Neural cell (in vitro differentiated cells): ENCODE results near the gene KIFC3. TPM values are rescaled to one million over a fixed set of nuclear protein-coding genes. Genes with fewer than 3 reads are reported as not detected.

Source experiments
- H2AFZ ChIP-seq: fragments of 200-600, 300-800 bp; sonication (generic), shearing (Covaris generic); 2 replicates; pipeline ENCODE4 v1.6.0; 2014; ENCODE audit warnings: low read depth, mild to moderate bottlenecking, antibody characterized with exemption, low read length, moderate library complexity
- H3F3A ChIP-seq: fragments of 200-600 bp; shearing (Covaris generic); 2 replicates; pipeline ENCODE4 v1.6.1; 2016; ENCODE audit warnings: mild to moderate bottlenecking, moderate library complexity, mixed read lengths, antibody characterized with exemption, low read length; ENCODE audit not compliant: insufficient read depth, poor library complexity, severe bottlenecking
- H3K27ac ChIP-seq: fragments of 200-600, 300-800 bp; sonication (generic), shearing (Covaris generic); 2 replicates; pipeline ENCODE4 v1.5.1; 2014; ENCODE audit warnings: mild to moderate bottlenecking, low read length, moderate library complexity
- H3K27me3 ChIP-seq: fragments of 300-800, 200-600 bp; sonication (generic), shearing (Covaris generic); 2 replicates; pipeline ENCODE4 v1.6.0; 2014; ENCODE audit warnings: mild to moderate bottlenecking, low read depth, low read length, moderate library complexity; ENCODE audit not compliant: insufficient read depth
- H3K36me3 ChIP-seq: fragments of 300-800, 200-600 bp; sonication (generic), shearing (Covaris generic); 2 replicates; pipeline ENCODE4 v1.5.1; 2014; ENCODE audit warnings: mild to moderate bottlenecking, antibody characterized with exemption, low read length, moderate library complexity; ENCODE audit not compliant: insufficient read depth
- H3K4me2 ChIP-seq: fragments of 300-800, 200-600 bp; sonication (generic), shearing (Covaris generic); 2 replicates; pipeline ENCODE4 v1.6.0; 2014; ENCODE audit warnings: mild to moderate bottlenecking, low read length
- H3K4me3 ChIP-seq: fragments of 300-800, 200-600 bp; sonication (generic), shearing (Covaris generic); 2 replicates; pipeline ENCODE4 v1.5.1; 2014; ENCODE audit warnings: mild to moderate bottlenecking, low read length, moderate library complexity
- H3K79me2 ChIP-seq: fragments of 200-600 bp; shearing (Covaris generic); replicated peaks from 2 replicates; pipeline ENCODE4 v1.6.0; 2014; ENCODE audit warnings: mild to moderate bottlenecking, low read length, moderate library complexity; ENCODE audit not compliant: insufficient read depth
- H3K9ac ChIP-seq: fragments of 300-800, 200-600 bp; sonication (generic), shearing (Covaris generic); 2 replicates; pipeline ENCODE4 v1.6.1; 2016; ENCODE audit warnings: mild to moderate bottlenecking, low read length, mixed read lengths
- H3K9me2 ChIP-seq: fragments of 200-600 bp; shearing (Covaris generic); 2 replicates; pipeline ENCODE4 v1.6.1; 2016; ENCODE audit warnings: mild to moderate bottlenecking, low read length, mixed read lengths; ENCODE audit not compliant: insufficient read depth
- H3K9me3 ChIP-seq: fragments of 200-600, 300-800 bp; sonication (generic), shearing (Covaris generic); 2 replicates; pipeline ENCODE4 v1.6.1; 2016; ENCODE audit warnings: mild to moderate bottlenecking, mixed run types, low read length, moderate library complexity, mixed read lengths
- H4K20me1 ChIP-seq: fragments of 200-600 bp; shearing (Covaris generic); 2 replicates; pipeline ENCODE4 v1.6.1; 2016; ENCODE audit warnings: mild to moderate bottlenecking, mixed run types; ENCODE audit not compliant: insufficient read depth
- EP300 ChIP-seq: fragments of 450-650 bp; conservative IDR thresholded peaks from 2 replicates; pipeline ENCODE4 v1.6.1; 2014; ENCODE audit warnings: antibody characterized with exemption, mild to moderate bottlenecking, moderate library complexity; ENCODE audit not compliant: poor library complexity, severe bottlenecking
- EZH2 ChIP-seq: fragments of 200-600, 300-800 bp; shearing (Covaris generic), sonication (generic); IDR thresholded peaks from 2 replicates; pipeline ENCODE4 v1.6.1; 2014; ENCODE audit warnings: antibody characterized with exemption, low read length, borderline replicate concordance, mild to moderate bottlenecking; ENCODE audit not compliant: insufficient read depth, poor library complexity, severe bottlenecking
- MXI1 ChIP-seq: fragments of 450-650 bp; conservative IDR thresholded peaks from 2 replicates; pipeline ENCODE4 v1.6.1; 2014; ENCODE audit warnings: antibody characterized with exemption, mild to moderate bottlenecking; ENCODE audit not compliant: poor library complexity, severe bottlenecking
- POLR2AphosphoS5 ChIP-seq: IDR thresholded peaks from 2 replicates; pipeline ENCODE4 v1.6.1; 2012
- RAD21 ChIP-seq: fragments of 450-650 bp; conservative IDR thresholded peaks from 2 replicates; pipeline ENCODE4 v1.6.1; 2014; ENCODE audit warnings: antibody characterized with exemption, mild to moderate bottlenecking, moderate library complexity
- REST ChIP-seq: IDR thresholded peaks from 2 replicates; pipeline ENCODE4 v1.6.1; 2012; ENCODE audit warnings: borderline replicate concordance
- SMC3 ChIP-seq: fragments of 450-650 bp; conservative IDR thresholded peaks from 2 replicates; pipeline ENCODE4 v1.6.1; 2014; ENCODE audit warnings: antibody characterized with exemption, mild to moderate bottlenecking, moderate library complexity; ENCODE audit not compliant: poor library complexity
- TAF1 ChIP-seq: IDR thresholded peaks from 2 replicates; pipeline ENCODE4 v1.6.1; 2012; ENCODE audit warnings: low read depth
- polyA plus RNA-seq: library from polyadenylated mRNA; depleted of rRNA; stranded (reverse); fragments of >200 nt; gene quantifications from 2 replicates; pipeline ENCODE4 v1.2.3, GENCODE V29; 2014
- TF ChIP-seq, protein P1 (sequence below): fragments of 450-650 bp; IDR thresholded peaks from 2 replicates; pipeline ENCODE4 v1.5.1; 2014; ENCODE audit warnings: antibody characterized with exemption, mild to moderate bottlenecking, moderate library complexity; ENCODE audit not compliant: poor library complexity, severe bottlenecking

Gene KIFC3
- polyA plus RNA-seq, 1 donor from 2014 or later: 29.7 TPM

- Histone ChIP-seq H3F3A (no peaks in the 10 kb centered on the region), H3K9me3 (no peaks in the 10 kb centered on the region), H3K4me3 (no peak overlapping the region), H3K9me2 (no peaks in the 10 kb centered on the region), H2AFZ (no peak overlapping the region), H3K79me2 (no peaks in the 10 kb centered on the region), H3K9ac (no peak overlapping the region), H4K20me1 (no peaks in the 10 kb centered on the region), H3K27ac (no peak overlapping the region), H3K4me2 (no peak overlapping the region), H3K27me3 (no peaks in the 10 kb centered on the region), H3K36me3 (no peaks in the 10 kb centered on the region)
- no peak for TF ChIP-seq REST
- TF ChIP-seq EZH2: no peak
- TF ChIP-seq EP300: no peak
- TF ChIP-seq POLR2AphosphoS5: no peak
- no peak for TF ChIP-seq TAF1
- TF ChIP-seq, protein P1, sequence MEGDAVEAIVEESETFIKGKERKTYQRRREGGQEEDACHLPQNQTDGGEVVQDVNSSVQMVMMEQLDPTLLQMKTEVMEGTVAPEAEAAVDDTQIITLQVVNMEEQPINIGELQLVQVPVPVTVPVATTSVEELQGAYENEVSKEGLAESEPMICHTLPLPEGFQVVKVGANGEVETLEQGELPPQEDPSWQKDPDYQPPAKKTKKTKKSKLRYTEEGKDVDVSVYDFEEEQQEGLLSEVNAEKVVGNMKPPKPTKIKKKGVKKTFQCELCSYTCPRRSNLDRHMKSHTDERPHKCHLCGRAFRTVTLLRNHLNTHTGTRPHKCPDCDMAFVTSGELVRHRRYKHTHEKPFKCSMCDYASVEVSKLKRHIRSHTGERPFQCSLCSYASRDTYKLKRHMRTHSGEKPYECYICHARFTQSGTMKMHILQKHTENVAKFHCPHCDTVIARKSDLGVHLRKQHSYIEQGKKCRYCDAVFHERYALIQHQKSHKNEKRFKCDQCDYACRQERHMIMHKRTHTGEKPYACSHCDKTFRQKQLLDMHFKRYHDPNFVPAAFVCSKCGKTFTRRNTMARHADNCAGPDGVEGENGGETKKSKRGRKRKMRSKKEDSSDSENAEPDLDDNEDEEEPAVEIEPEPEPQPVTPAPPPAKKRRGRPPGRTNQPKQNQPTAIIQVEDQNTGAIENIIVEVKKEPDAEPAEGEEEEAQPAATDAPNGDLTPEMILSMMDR: no peak
- TF ChIP-seq MXI1: no peak
- no peak for TF ChIP-seq RAD21
- no peak for TF ChIP-seq SMC3
These were observed 90.3 kb downstream of the KIFC3 start for GRCh38 chr16:57711993-57712392.

GRCh38 chr16:57711346-57711745 is 90.9 kb downstream of the KIFC3 start:
- TF ChIP-seq, protein P1: no peak
- no peak for TF ChIP-seq SMC3
- TF ChIP-seq MXI1: no peak
- H3K9ac ChIP-seq: no peak overlapping the region
- no peak overlapping the region for H2AFZ ChIP-seq

More at GRCh38 chr16:57711346-57711745, 90.9 kb downstream of the KIFC3 start:
- Histone ChIP-seq H3K9me3 (no peaks in the 10 kb centered on the region), H4K20me1 (no peaks in the 10 kb centered on the region), H3K36me3 (no peaks in the 10 kb centered on the region), H3K27me3 (no peaks in the 10 kb centered on the region), H3K79me2 (no peaks in the 10 kb centered on the region), H3K4me3 (no peak overlapping the region), H3K4me2 (no peak overlapping the region), H3K27ac (no peak overlapping the region), H3K9me2 (no peaks in the 10 kb centered on the region), H3F3A (no peaks in the 10 kb centered on the region)
